Vagina (tissue), 2 donors: Measurements from ENCODE around the gene USP49. TPM values are rescaled to one million over a fixed set of nuclear protein-coding genes. Genes with fewer than 3 reads are reported as not detected.

ENCODE experiments used
- DNase-seq, 2 donors: peaks; one replicate each; pipeline ENCODE4 v3.0.0-alpha.2; 2017; ENCODE audit errors: extremely low spot score in 2 of 2
- H3K27ac ChIP-seq: fragments of 200-600 bp; sonication (generic); one replicate; pipeline ENCODE4 v1.5.1; 2019
- H3K27me3 ChIP-seq: fragments of 200-600 bp; sonication (generic); one replicate; pipeline ENCODE4 v1.5.1; 2019
- H3K36me3 ChIP-seq, 2 donors: fragments of 200-600 bp; sonication (generic); one replicate each; pipeline ENCODE4 v1.5.1; 2017 to 2019
- H3K4me1 ChIP-seq: fragments of 200-600 bp; sonication (generic); one replicate; pipeline ENCODE4 v1.5.1; 2019
- H3K4me3 ChIP-seq, 2 donors: fragments of 200-600 bp; sonication (generic); 1 replicate in 1 of 2; 2 replicates in 1 of 2; pipeline ENCODE4 v1.5.1; 2016 to 2019
- H3K9me3 ChIP-seq: fragments of 200-600 bp; sonication (generic); one replicate; pipeline ENCODE4 v1.5.1; 2019
- CTCF ChIP-seq, 3 experiments: fragments of 450-650 bp in 2 of 3; fragments of 200-600 bp in 1 of 3; sonication (generic) in 1 of 3; IDR thresholded peaks; one replicate each; pipeline ENCODE4 v1.5.1; 2017 to 2019; ENCODE audit warnings: antibody characterized with exemption in 3 of 3, mild to moderate bottlenecking in 2 of 3, moderate library complexity in 2 of 3
- POLR2A ChIP-seq, 2 donors: fragments of 450-650 bp; IDR thresholded peaks; one replicate each; pipeline ENCODE4 v1.6.1; 2017; ENCODE audit warnings: antibody characterized with exemption in 2 of 2, mild to moderate bottlenecking in 2 of 2, moderate library complexity in 2 of 2
- POLR2AphosphoS5 ChIP-seq, 2 donors: sonication (generic); formaldehyde crosslinking; IDR thresholded peaks; one replicate each; pipeline ENCODE4 v1.9.0; 2017; ENCODE audit warnings: antibody characterized with exemption in 2 of 2, mild to moderate bottlenecking in 2 of 2, low read depth in 1 of 2; ENCODE audit not compliant: insufficient read depth in 1 of 2
- intact Hi-C: fragments of 100-400 bp; cut with DNase I; formaldehyde crosslinking; loops from one replicate; pipeline ENCODE4 v1.15.1; 2023
- total RNA-seq: library from RNA; depleted of rRNA; stranded (reverse); fragments of >200 nt; gene quantifications from one replicate; pipeline ENCODE4 v1.2.3, GENCODE V29; 2016

The USP49 gene
- total RNA-seq, 1 donor from 2014 or later = 9.1 TPM

- H3K36me3 ChIP-seq = no peaks in the 10 kb centered on the region
- no peak overlapping the region for H3K4me3 ChIP-seq
- intact Hi-C loops = no loop called here
- no peak for TF ChIP-seq CTCF (IDR thresholded peaks at IDR 0.05)
- TF ChIP-seq POLR2A (IDR thresholded peaks at IDR 0.05) = no peak
- TF ChIP-seq POLR2AphosphoS5 (IDR thresholded peaks at IDR 0.05; ENCODE audit: insufficient read depth in 1 of 2, low read depth in 1 of 2) = no peak
- no peak overlapping the region for H3K27ac ChIP-seq
- DNase-seq = no peak
- H3K4me1 ChIP-seq = no peaks in the 10 kb centered on the region
- H3K9me3 ChIP-seq = no peaks in the 10 kb centered on the region
- no peaks in the 10 kb centered on the region for H3K27me3 ChIP-seq
Measured at GRCh38 chr6:41811095-41811494, 84.1 kb downstream of the USP49 start.

GRCh38 chr6:41805830-41806774, 89.1 kb downstream of the USP49 start:
- Histone ChIP-seq H3K9me3 (no peaks in the 10 kb centered on the region), H3K27ac (no peak overlapping the region), H3K4me1 (no peaks in the 10 kb centered on the region), H3K4me3 (no peak overlapping the region), H3K27me3 (no peaks in the 10 kb centered on the region), H3K36me3 (peaks cover 0 to 7% of the 10 kb centered on the region in 2 donors)
- TF ChIP-seq POLR2A (IDR thresholded peaks at IDR 0.05) = no peak
- TF ChIP-seq POLR2AphosphoS5 (IDR thresholded peaks at IDR 0.05; ENCODE audit: insufficient read depth in 1 of 2, low read depth in 1 of 2) = no peak
- no peak for TF ChIP-seq CTCF (IDR thresholded peaks at IDR 0.05)
- DNase-seq = no peak
- intact Hi-C loops = no loop called here

GRCh38 chr6:41801380-41801779, 93.8 kb downstream of the USP49 start:
- no peaks in the 10 kb centered on the region for H3K27me3 ChIP-seq
- TF ChIP-seq POLR2A (IDR thresholded peaks at IDR 0.05) (no peak), CTCF (IDR thresholded peaks at IDR 0.05) (no peak), POLR2AphosphoS5 (IDR thresholded peaks at IDR 0.05; ENCODE audit: insufficient read depth in 1 of 2, low read depth in 1 of 2) (no peak)
- H3K9me3 ChIP-seq = no peaks in the 10 kb centered on the region
- peaks cover 0 to 9% of the 10 kb centered on the region in 2 donors for H3K36me3 ChIP-seq
- no peak for DNase-seq
- no peaks in the 10 kb centered on the region for H3K4me1 ChIP-seq
- H3K27ac ChIP-seq = no peak overlapping the region
- intact Hi-C loops = no loop called here
- H3K4me3 ChIP-seq = no peak overlapping the region

- no peaks in the 10 kb centered on the region for H3K4me1 ChIP-seq
- H3K27me3 ChIP-seq = no peaks in the 10 kb centered on the region
- H3K36me3 ChIP-seq = peaks cover 0 to 3% of the 10 kb centered on the region in 2 donors
- no peak overlapping the region for H3K27ac ChIP-seq
- no peak for DNase-seq
- H3K9me3 ChIP-seq = no peaks in the 10 kb centered on the region
- intact Hi-C loops = no loop called here
- H3K4me3 ChIP-seq = no peak overlapping the region
- TF ChIP-seq POLR2AphosphoS5 (IDR thresholded peaks at IDR 0.05; ENCODE audit: insufficient read depth in 1 of 2, low read depth in 1 of 2) = no peak
- TF ChIP-seq CTCF (IDR thresholded peaks at IDR 0.05) = no peak
- TF ChIP-seq POLR2A (IDR thresholded peaks at IDR 0.05) = no peak
Measured at GRCh38 chr6:41799559-41799911, 95.6 kb downstream of the USP49 start.
